ENCODE data around the gene FILIP1L.

- TF ChIP-seq CTCF (conservative IDR thresholded peaks at IDR 0.05; ENCODE audit: low read depth, low read length) (no peak), EZH2 (IDR thresholded peaks at IDR 0.05; ENCODE audit: borderline replicate concordance, low read depth, low read length, poor library complexity, severe bottlenecking) (no peak)
Observed at GRCh38 chr3:100104442-100104798, 9.9 kb downstream of the FILIP1L start.
